Spleen (tissue), 11 donors: Measurements from ENCODE around the gene PPP1R17. TPM values are rescaled to one million over a fixed set of nuclear protein-coding genes. Genes with fewer than 3 reads are reported as not detected.

ENCODE experiments used
- DNase-seq: peaks from one replicate; pipeline ENCODE4 v3.0.0-alpha.2; 2020
- H3K27ac ChIP-seq, 8 donors: fragments of 200-600 bp; sonication (generic) in 7 of 8; 1 replicate in 4 of 8; 2 replicates in 4 of 8; pipeline versions ENCODE4 v1.5.0 to v1.8.0; 2016 to 2021; ENCODE audit warnings: inconsistent platforms in 4 of 8, mild to moderate bottlenecking in 4 of 8, moderate library complexity in 1 of 8
- H3K27me3 ChIP-seq, 7 donors: fragments of 200-600 bp; sonication (generic) in 6 of 7; replicated peaks in 1 of 7; 1 replicate in 4 of 7; 2 replicates in 3 of 7; pipeline versions ENCODE4 v1.5.0 to v1.8.0; 2016 to 2021; ENCODE audit warnings: inconsistent platforms in 3 of 7, mild to moderate bottlenecking in 1 of 7
- H3K36me3 ChIP-seq, 6 donors: fragments of 200-600 bp; sonication (generic) in 5 of 6; 1 replicate in 4 of 6; 2 replicates in 2 of 6; pipeline versions ENCODE4 v1.5.0 to v1.8.0; 2016 to 2021; ENCODE audit warnings: inconsistent platforms in 2 of 6
- H3K4me1 ChIP-seq, 6 donors: fragments of 200-600 bp; sonication (generic) in 5 of 6; 1 replicate in 3 of 6; 2 replicates in 3 of 6; pipeline versions ENCODE4 v1.5.0 to v1.8.0; 2016 to 2021; ENCODE audit warnings: inconsistent platforms in 3 of 6
- H3K4me3 ChIP-seq, 8 donors: fragments of 200-600 bp; sonication (generic) in 7 of 8; 1 replicate in 4 of 8; 2 replicates in 4 of 8; pipeline versions ENCODE4 v1.5.0 to v1.8.0; 2016 to 2021; ENCODE audit warnings: inconsistent platforms in 4 of 8, mild to moderate bottlenecking in 4 of 8, moderate library complexity in 2 of 8
- H3K9me3 ChIP-seq, 8 donors: fragments of 200-600 bp; sonication (generic) in 7 of 8; 1 replicate in 4 of 8; 2 replicates in 4 of 8; pipeline versions ENCODE4 v1.5.0 to v1.8.0; 2016 to 2021; ENCODE audit warnings: inconsistent platforms in 4 of 8
- POLR2A ChIP-seq, 3 donors: fragments of 450-650 bp; IDR thresholded peaks; one replicate each; pipeline ENCODE4 v1.5.1; 2017; ENCODE audit warnings: antibody characterized with exemption in 3 of 3, mild to moderate bottlenecking in 1 of 3
- POLR2AphosphoS5 ChIP-seq, 3 donors: sonication (generic); formaldehyde crosslinking; IDR thresholded peaks; one replicate each; pipeline ENCODE4 v1.5.1; 2017; ENCODE audit warnings: antibody characterized with exemption in 3 of 3
- WGBS, 5 donors: extraction: QIAGEN DNeasy Blood & Tissue Kit in 3 of 5; methylation state at CpG; one replicate each; pipeline versions ENCODE4 v1.1.5 to v1.1.7; 2013 to 2018; 5-methylcytosine and 5-hydroxymethylcytosine counted together
- intact Hi-C: fragments of 100-400 bp; cut with DNase I; formaldehyde crosslinking; loops from one replicate; pipeline ENCODE4 v1.15.0; 2023; ENCODE audit warnings: low total_unique reads
- polyA plus RNA-seq, 3 donors: library from polyadenylated mRNA; stranded (reverse); fragments of 200-250 nt; gene quantifications; one replicate each; pipeline ENCODE4 v1.2.1, GENCODE V29; 2013
- total RNA-seq, 7 donors: library from RNA; depleted of rRNA in 3 of 7; stranded (reverse); fragments of >200 nt in 3 of 7; fragmentation: NEBNext Ultra II Directional in 4 of 7; extraction: Animal tissue kit (Norgen Biotek cat#: 25700) in 4 of 7; gene quantifications; one replicate each; pipeline versions ENCODE4 v1.1.0 to v1.2.1, GENCODE V29; 2016 to 2021
- TF ChIP-seq, protein P1 (sequence below), 11 experiments: fragments of 200-600 bp in 7 of 11; fragments of 450-650 bp in 4 of 11; sonication (generic) in 4 of 11; IDR thresholded peaks in 8 of 11; conservative IDR thresholded peaks in 3 of 11; 1 replicate in 7 of 11; 2 replicates in 4 of 11; pipeline versions ENCODE4 v1.4.0 to v1.8.0; 2016 to 2021; ENCODE audit warnings: antibody characterized with exemption in 11 of 11, inconsistent platforms in 4 of 11, mild to moderate bottlenecking in 1 of 11
- donor health status: healthy with polysubstance abuse.
- donor health status: DM: no; HTN: no; CAD: no; lungs with moderate emphysema.
- donor health status: DM: no; HTN: no; CAD: no.
- donor health status: Bipolar disorder and iron deficiency.
- donor health status: healthy.
- donor health status: DM: no; HTN: no; CAD: no.
- donor health status: DM: yes; HTN: yes; CAD: no.

PPP1R17 gene
- total and polyA plus RNA-seq, 10 donors: 0.35 to 0.40 TPM; not detected in 8

GRCh38 chr7:31652063-31652326, 35.0 kb upstream of the PPP1R17 start:
- H3K36me3 ChIP-seq: no peaks in the 10 kb centered on the region
- intact Hi-C loops: no loop called here
- no peak for DNase-seq

GRCh38 chr7:31663072-31663471, 23.9 kb upstream of the PPP1R17 start:
- Histone ChIP-seq H3K9me3 (peaks cover 0 to 6% (median 0%) of the 10 kb centered on the region in 8 donors), H3K4me1 (peaks cover 0 to 13% (median 3%) of the 10 kb centered on the region in 6 donors), H3K4me3 (no peak overlapping the region), H3K36me3 (no peaks in the 10 kb centered on the region), H3K27ac (no peak overlapping the region), H3K27me3 (no peaks in the 10 kb centered on the region)
- TF ChIP-seq, protein P1, sequence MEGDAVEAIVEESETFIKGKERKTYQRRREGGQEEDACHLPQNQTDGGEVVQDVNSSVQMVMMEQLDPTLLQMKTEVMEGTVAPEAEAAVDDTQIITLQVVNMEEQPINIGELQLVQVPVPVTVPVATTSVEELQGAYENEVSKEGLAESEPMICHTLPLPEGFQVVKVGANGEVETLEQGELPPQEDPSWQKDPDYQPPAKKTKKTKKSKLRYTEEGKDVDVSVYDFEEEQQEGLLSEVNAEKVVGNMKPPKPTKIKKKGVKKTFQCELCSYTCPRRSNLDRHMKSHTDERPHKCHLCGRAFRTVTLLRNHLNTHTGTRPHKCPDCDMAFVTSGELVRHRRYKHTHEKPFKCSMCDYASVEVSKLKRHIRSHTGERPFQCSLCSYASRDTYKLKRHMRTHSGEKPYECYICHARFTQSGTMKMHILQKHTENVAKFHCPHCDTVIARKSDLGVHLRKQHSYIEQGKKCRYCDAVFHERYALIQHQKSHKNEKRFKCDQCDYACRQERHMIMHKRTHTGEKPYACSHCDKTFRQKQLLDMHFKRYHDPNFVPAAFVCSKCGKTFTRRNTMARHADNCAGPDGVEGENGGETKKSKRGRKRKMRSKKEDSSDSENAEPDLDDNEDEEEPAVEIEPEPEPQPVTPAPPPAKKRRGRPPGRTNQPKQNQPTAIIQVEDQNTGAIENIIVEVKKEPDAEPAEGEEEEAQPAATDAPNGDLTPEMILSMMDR (IDR thresholded peaks at IDR 0.05 in 8 of 11, conservative IDR thresholded peaks at IDR 0.05 in 3 of 11): no peak
- TF ChIP-seq POLR2A (IDR thresholded peaks at IDR 0.05) (no peak), POLR2AphosphoS5 (IDR thresholded peaks at IDR 0.05) (no peak)
- intact Hi-C loops: no loop called here
- 70 to 85% (median 78%) methylated on average over 5 of the region's 5 CpGs for WGBS, 5 donors
- DNase-seq: no peak

More at GRCh38 chr7:31652063-31652326, 35.0 kb upstream of the PPP1R17 start:
- Histone ChIP-seq H3K27me3 (no peaks in the 10 kb centered on the region), H3K27ac (no peak overlapping the region), H3K4me1 (peaks cover 0 to 3% (median 0%) of the 10 kb centered on the region in 6 donors), H3K9me3 (no peaks in the 10 kb centered on the region), H3K4me3 (no peak overlapping the region)
- TF ChIP-seq POLR2A (IDR thresholded peaks at IDR 0.05): no peak
- no peak for TF ChIP-seq POLR2AphosphoS5 (IDR thresholded peaks at IDR 0.05)
- TF ChIP-seq, protein P1 (IDR thresholded peaks at IDR 0.05 in 8 of 11, conservative IDR thresholded peaks at IDR 0.05 in 3 of 11): no peak

DNA sequence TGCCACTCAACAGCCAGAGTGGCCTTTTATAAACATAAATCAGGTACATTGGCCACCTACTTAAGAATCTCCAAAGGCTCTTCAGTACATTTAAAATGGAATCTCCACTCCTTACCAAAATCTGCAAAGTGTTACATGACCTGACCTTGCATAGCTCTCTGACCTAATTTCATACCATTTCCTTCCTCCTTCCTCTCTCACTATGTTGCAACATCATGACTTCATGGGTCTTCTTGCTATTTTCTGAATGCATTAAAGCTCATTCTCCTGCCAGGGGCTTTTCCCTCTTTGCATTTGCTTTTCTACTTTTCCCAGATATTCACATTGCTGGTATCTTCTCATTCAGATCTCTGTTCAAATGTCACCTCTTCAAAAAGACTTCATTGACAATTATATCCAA, 22.1 kb upstream of the PPP1R17 start:
- no peaks in the 10 kb centered on the region for H3K27me3 ChIP-seq
- no peak for DNase-seq
- no peak overlapping the region for H3K4me3 ChIP-seq
- intact Hi-C loops: no loop called here
- H3K9me3 ChIP-seq: peaks cover 0 to 2% (median 0%) of the 10 kb centered on the region in 8 donors
- peaks cover 0 to 13% (median 3%) of the 10 kb centered on the region in 6 donors for H3K4me1 ChIP-seq
- H3K36me3 ChIP-seq: no peaks in the 10 kb centered on the region
- H3K27ac ChIP-seq: no peak overlapping the region
- TF ChIP-seq POLR2A (IDR thresholded peaks at IDR 0.05): no peak
- TF ChIP-seq POLR2AphosphoS5 (IDR thresholded peaks at IDR 0.05): no peak

- intact Hi-C loops: no loop called here
- TF ChIP-seq, protein P1 (IDR thresholded peaks at IDR 0.05 in 8 of 11, conservative IDR thresholded peaks at IDR 0.05 in 3 of 11): no peak
- no peak for TF ChIP-seq POLR2AphosphoS5 (IDR thresholded peaks at IDR 0.05)
- no peak overlapping the region for H3K27ac ChIP-seq
- DNase-seq: no peak
- H3K36me3 ChIP-seq: no peaks in the 10 kb centered on the region
- no peak overlapping the region for H3K4me3 ChIP-seq
- peaks cover 0 to 13% (median 3%) of the 10 kb centered on the region in 6 donors for H3K4me1 ChIP-seq
- H3K27me3 ChIP-seq: no peaks in the 10 kb centered on the region
- peaks cover 0 to under 1% (median 0%) of the 10 kb centered on the region in 8 donors for H3K9me3 ChIP-seq
- WGBS, 5 donors: 54 to 86% (median 74%) methylated on average over 1 of the region's 1 CpG
Observed at GRCh38 chr7:31665546-31665945, 21.5 kb upstream of the PPP1R17 start.

GRCh38 chr7:31669461-31669860, 17.6 kb upstream of the PPP1R17 start:
- Histone ChIP-seq H3K4me3 (no peak overlapping the region), H3K4me1 (peaks cover 0 to 10% (median 3%) of the 10 kb centered on the region in 6 donors), H3K27me3 (no peaks in the 10 kb centered on the region), H3K36me3 (no peaks in the 10 kb centered on the region), H3K9me3 (peaks cover 0 to 9% (median 0%) of the 10 kb centered on the region in 8 donors), H3K27ac (no peak overlapping the region)
- intact Hi-C loops: no loop called here
- no peak for DNase-seq
- TF ChIP-seq POLR2AphosphoS5 (IDR thresholded peaks at IDR 0.05) (no peak), POLR2A (IDR thresholded peaks at IDR 0.05) (no peak)
- TF ChIP-seq, protein P1 (IDR thresholded peaks at IDR 0.05 in 8 of 11, conservative IDR thresholded peaks at IDR 0.05 in 3 of 11): no peak
